ENCODE measurements around the gene SMARCD1.

DNA sequence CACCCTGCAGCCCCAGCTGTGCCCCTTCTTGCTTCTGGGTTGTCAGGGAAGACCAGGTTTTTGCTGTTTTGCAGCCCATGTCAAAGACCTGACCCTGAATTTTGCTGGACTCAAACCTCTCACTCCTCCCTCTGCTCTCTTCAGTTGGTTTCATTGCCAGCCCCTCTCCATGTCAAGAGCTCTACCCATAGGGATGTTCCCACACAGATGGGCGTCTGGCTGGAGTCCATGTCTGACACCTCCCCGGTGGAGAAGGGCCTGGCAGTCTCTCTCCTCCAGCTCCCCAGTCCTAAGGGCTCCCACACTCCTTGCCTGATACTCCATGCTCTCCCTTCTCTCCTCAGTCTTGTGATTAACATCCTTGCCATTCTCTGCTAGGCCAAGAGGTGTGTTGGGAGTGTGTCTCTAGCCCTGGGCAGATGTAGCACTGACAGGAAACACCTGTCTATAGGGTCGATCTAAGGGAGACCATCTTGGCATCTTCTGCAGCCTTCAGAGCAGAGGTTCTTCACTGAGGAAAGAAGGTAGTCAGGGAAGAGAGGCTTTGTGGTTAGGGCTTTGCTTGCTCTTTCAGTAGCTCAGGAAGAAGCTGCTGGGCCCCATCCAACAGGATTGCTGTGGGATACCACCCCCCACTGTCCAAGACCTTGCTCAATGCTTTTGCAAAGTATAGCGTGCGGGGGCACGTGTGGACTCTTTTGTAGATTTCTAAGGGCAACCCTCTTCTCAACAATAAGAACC lies 23.0 kb upstream of the SMARCD1 start:
- no peak for TF ChIP-seq POLR2AphosphoS5 (IDR thresholded peaks at IDR 0.05; ENCODE audit: low read depth, low read length)
- no peak for TF ChIP-seq POLR2A (IDR thresholded peaks at IDR 0.05; ENCODE audit: low read depth, low read length)
- TF ChIP-seq TAF1 (IDR thresholded peaks at IDR 0.05; ENCODE audit: low read depth, low read length), result no peak
- no peak for TF ChIP-seq PAX5 (IDR thresholded peaks at IDR 0.05; ENCODE audit: insufficient read depth, low read length, severe bottlenecking)
